Lower leg skin (tissue), 4 donors: ENCODE data around the gene DKK3. TPM values are rescaled to one million over a fixed set of nuclear protein-coding genes. Genes with fewer than 3 reads are reported as not detected.

Source experiments
- DNase-seq, 2 donors: peaks; one replicate each; pipeline ENCODE4 v3.0.0-alpha.2; 2019; ENCODE audit warnings: low spot score in 2 of 2
- H3K4me3 ChIP-seq: fragments of 200-600 bp; sonication (generic); 2 replicates; pipeline ENCODE4 v1.5.1; 2017; ENCODE audit warnings: mild to moderate bottlenecking, low read depth; ENCODE audit not compliant: poor library complexity, severe bottlenecking
- CTCF ChIP-seq, 3 donors: fragments of 450-650 bp; IDR thresholded peaks; one replicate each; pipeline ENCODE4 v1.5.1; 2016; ENCODE audit warnings: antibody characterized with exemption in 3 of 3, mild to moderate bottlenecking in 3 of 3, moderate library complexity in 2 of 3
- POLR2A ChIP-seq, 2 donors: fragments of 450-650 bp; IDR thresholded peaks; one replicate each; pipeline ENCODE4 v1.6.1; 2016 to 2017; ENCODE audit warnings: antibody characterized with exemption in 2 of 2, mild to moderate bottlenecking in 1 of 2, moderate library complexity in 1 of 2
- WGBS, 2 donors: methylation state at CpG; one replicate each; pipeline ENCODE4 v1.1.5; 2018; 5-methylcytosine and 5-hydroxymethylcytosine counted together
- intact Hi-C: fragments of 100-400 bp; cut with DNase I; formaldehyde crosslinking; loops from one replicate; pipeline ENCODE4 v1.15.0; 2023; ENCODE audit warnings: low total_unique reads
- total RNA-seq, 4 donors: library from RNA; depleted of rRNA; stranded (reverse); fragments of >200 nt; gene quantifications; one replicate each; pipeline ENCODE4 v1.1.0, GENCODE V29; 2016

DKK3 gene
- total RNA-seq, 4 donors from 2014 or later = 78.5 to 175 (median 121) TPM

- TF ChIP-seq POLR2A (IDR thresholded peaks at IDR 0.05) = no peak
- TF ChIP-seq CTCF (IDR thresholded peaks at IDR 0.05) = no peak
Observed at GRCh38 chr11:11964774-11965150, 43.7 kb downstream of the DKK3 start.

GRCh38 chr11:11963842-11964773, 44.3 kb downstream of the DKK3 start:
- H3K4me3 ChIP-seq = no peak overlapping the region
- 53 to 66% methylated on average over 15 of the region's 15 CpGs for WGBS, 2 donors
- intact Hi-C loops = no loop called here
- TF ChIP-seq POLR2A (IDR thresholded peaks at IDR 0.05) (no peak), CTCF (IDR thresholded peaks at IDR 0.05) (no peak)
- no peak for DNase-seq

More at GRCh38 chr11:11964774-11965150, 43.7 kb downstream of the DKK3 start:
- no peak for DNase-seq
- 93 to 94% methylated on average over 5 of the region's 5 CpGs for WGBS, 2 donors
- intact Hi-C loops = no loop called here
- H3K4me3 ChIP-seq = no peak overlapping the region

GRCh38 chr11:11963067-11963466, 45.4 kb downstream of the DKK3 start:
- H3K4me3 ChIP-seq = no peak overlapping the region
- intact Hi-C loops = no loop called here
- WGBS, 2 donors = 83 to 88% methylated on average over 7 of the region's 7 CpGs
- TF ChIP-seq CTCF (IDR thresholded peaks at IDR 0.05) (no peak), POLR2A (IDR thresholded peaks at IDR 0.05) (no peak)
- no peak for DNase-seq

GRCh38 chr11:11961399-11962028, 46.9 kb downstream of the DKK3 start:
- intact Hi-C loops = no loop called here

GRCh38 chr11:11960687-11961086, 47.7 kb downstream of the DKK3 start:
- TF ChIP-seq CTCF (IDR thresholded peaks at IDR 0.05) (no peak), POLR2A (IDR thresholded peaks at IDR 0.05) (no peak)
- intact Hi-C loops = no loop called here
- WGBS, 2 donors = 56 to 59% methylated on average over 1 of the region's 1 CpG
- DNase-seq = peak in 1 of 2 donors; percentile 48
- no peak overlapping the region for H3K4me3 ChIP-seq

More at GRCh38 chr11:11961399-11962028, 46.9 kb downstream of the DKK3 start:
- 62 to 71% methylated on average over 3 of the region's 3 CpGs for WGBS, 2 donors
- no peak overlapping the region for H3K4me3 ChIP-seq
- DNase-seq = peak in 1 of 2 donors; percentile 78
- TF ChIP-seq CTCF (IDR thresholded peaks at IDR 0.05) (no peak), POLR2A (IDR thresholded peaks at IDR 0.05) (no peak)
